GM13977 (cell line): ENCODE data around the gene CDC42BPG.

Source experiments
- DNase-seq: peaks from one replicate; pipeline ENCODE4 v3.0.0; 2012; ENCODE audit warnings: low spot score
- CTCF ChIP-seq: IDR thresholded peaks from 2 replicates; pipeline ENCODE4 v1.5.1; 2012; ENCODE audit warnings: mild to moderate bottlenecking, control low read depth; ENCODE audit not compliant: insufficient read depth; ENCODE audit errors: extremely low read depth, missing control alignments
- in situ Hi-C: fragments of 300-500 bp; cut with MboI; formaldehyde crosslinking; loops from one replicate; pipeline ENCODE4 v1.12.0; 2022; ENCODE audit warnings: low sequenced_read_pairs, low pct_unique_long_range_greater_than_20kb, mixed read lengths, inconsistent platforms; ENCODE audit not compliant: unreplicated experiment

CDC42BPG gene

GRCh38 chr11:64789331-64790204 lies 54.9 kb downstream of the CDC42BPG start:
- in situ Hi-C loops = no loop called here
- TF ChIP-seq CTCF = no peak
- DNase-seq = no peak

GRCh38 chr11:64788321-64789215 lies 55.9 kb downstream of the CDC42BPG start:
- in situ Hi-C loops = no loop called here
- DNase-seq = peak; percentile 18
- TF ChIP-seq CTCF = no peak

- peak; percentile 82 for DNase-seq
- in situ Hi-C loops = no loop called here
- peak; percentile 84 for TF ChIP-seq CTCF
Measured at GRCh38 chr11:64787526-64788320, 56.7 kb downstream of the CDC42BPG start.

GRCh38 chr11:64786308-64786707 lies 58.1 kb downstream of the CDC42BPG start:
- DNase-seq = no peak
- in situ Hi-C loops = no loop called here
- TF ChIP-seq CTCF = no peak

- no peak for TF ChIP-seq CTCF
- no peak for DNase-seq
- in situ Hi-C loops = no loop called here
Measured at GRCh38 chr11:64784813-64785581, 59.5 kb downstream of the CDC42BPG start.
